NCI-H1436 treated with DMSO at 0.1 percent for 48 hours (cell line): ENCODE results near the gene MMD.
"Not testable (repeated sequence)": the region's sequence is repeated elsewhere in the genome, so short reads cannot be mapped to it uniquely, and the experiment has no call there.

Experiments used
- DNase-seq: peaks from one replicate; lab custom pipeline; 2025; lab: John Stamatoyannopoulos, UW

MMD gene

GRCh38 chr17:55421179-55421934 lies at the start of gene MMD:
Gene MMD, minus strand, starts transcription at chr17:55421835. Its CDS starts 140 bp downstream, at chr17:55421695.
- no peak for DNase-seq

GRCh38 chr17:55466671-55467070 lies 45.0 kb upstream of the MMD start:
- DNase-seq, result no peak

GRCh38 chr17:55465771-55466170 lies 44.1 kb upstream of the MMD start:
- not testable (repeated sequence) for DNase-seq

GRCh38 chr17:55463600-55463999 lies 42.0 kb upstream of the MMD start:
- no peak for DNase-seq

GRCh38 chr17:55462711-55463110 lies 41.1 kb upstream of the MMD start:
- no peak for DNase-seq

GRCh38 chr17:55462234-55462633 lies 40.6 kb upstream of the MMD start:
- no peak for DNase-seq

GRCh38 chr17:55458978-55459377 lies 37.3 kb upstream of the MMD start:
- DNase-seq, result no peak

GRCh38 chr17:55458287-55458900 lies 36.8 kb upstream of the MMD start:
- DNase-seq, result no peak

- no peak for DNase-seq
Measured at GRCh38 chr17:55456307-55457240, 34.9 kb upstream of the MMD start.

- DNase-seq, result no peak
Measured at GRCh38 chr17:55454906-55455474, 33.4 kb upstream of the MMD start.

GRCh38 chr17:55453839-55454557 lies 32.4 kb upstream of the MMD start:
- DNase-seq, result no peak

- no peak for DNase-seq
Measured at GRCh38 chr17:55452139-55452790, 30.6 kb upstream of the MMD start.

- no peak for DNase-seq
Measured at GRCh38 chr17:55451758-55452138, 30.1 kb upstream of the MMD start.

- no peak for DNase-seq
Measured at GRCh38 chr17:55451203-55451641, 29.6 kb upstream of the MMD start.

GRCh38 chr17:55450232-55450825 lies 28.7 kb upstream of the MMD start:
- no peak for DNase-seq

- DNase-seq, result no peak
Measured at GRCh38 chr17:55448681-55449080, 27.0 kb upstream of the MMD start.

GRCh38 chr17:55446581-55447205 lies 25.1 kb upstream of the MMD start:
- DNase-seq, result no peak

- DNase-seq, result not testable (repeated sequence)
Measured at GRCh38 chr17:55446004-55446403, 24.4 kb upstream of the MMD start.

GRCh38 chr17:55444471-55445441 lies 23.1 kb upstream of the MMD start:
- no peak for DNase-seq
